Liver (tissue), 3 donors: ENCODE data around the gene C3orf49.

Experiments used
- ATF3 ChIP-seq: IDR thresholded peaks from 2 replicates; pipeline ENCODE4 v1.6.1; 2016; ENCODE audit warnings: antibody characterized with exemption
- CTCF ChIP-seq: fragments of 150-350 bp; IDR thresholded peaks from 2 replicates; pipeline ENCODE4 v1.5.1; 2017; ENCODE audit warnings: improper control_type of control experiment, low read depth, low read length; ENCODE audit not compliant: missing input control
- EGR1 ChIP-seq, 2 donors: IDR thresholded peaks; 2 replicates each; pipeline ENCODE4 v1.6.1; 2016 to 2018; ENCODE audit warnings: antibody characterized with exemption in 2 of 2, low read depth in 2 of 2
- HNF4A ChIP-seq, 2 donors: conservative IDR thresholded peaks; 2 replicates each; pipeline ENCODE4 v1.6.1; 2016; ENCODE audit warnings: antibody characterized with exemption in 2 of 2, mild to moderate bottlenecking in 2 of 2
- HNF4G ChIP-seq: IDR thresholded peaks from 2 replicates; pipeline ENCODE4 v1.6.1; 2016; ENCODE audit warnings: antibody characterized with exemption
- MAX ChIP-seq: IDR thresholded peaks from 2 replicates; pipeline ENCODE4 v1.6.1; 2016; ENCODE audit warnings: antibody characterized with exemption
- RAD21 ChIP-seq, 2 donors: IDR thresholded peaks; 2 replicates each; pipeline ENCODE4 v1.6.1; 2016; ENCODE audit warnings: antibody characterized with exemption in 2 of 2, mild to moderate bottlenecking in 2 of 2
- REST ChIP-seq: IDR thresholded peaks from 2 replicates; pipeline ENCODE4 v1.6.1; 2016; ENCODE audit warnings: antibody characterized with exemption, mild to moderate bottlenecking
- RXRA ChIP-seq, 2 donors: IDR thresholded peaks; 2 replicates each; pipeline ENCODE4 v1.6.1; 2017 to 2018; ENCODE audit warnings: antibody characterized with exemption in 2 of 2, mild to moderate bottlenecking in 1 of 2
- SP1 ChIP-seq: IDR thresholded peaks from 2 replicates; pipeline ENCODE4 v1.6.1; 2018; ENCODE audit warnings: antibody characterized with exemption, mild to moderate bottlenecking
- ZBTB33 ChIP-seq: IDR thresholded peaks from 2 replicates; pipeline ENCODE4 v1.6.1; 2016; ENCODE audit warnings: antibody characterized with exemption
- donor health status: healthy.
- donor health status: healthy.

- TF ChIP-seq CTCF (no peak), RAD21 (IDR thresholded peaks at IDR 0.05) (no peak), HNF4G (no peak), MAX (no peak), EGR1 (IDR thresholded peaks at IDR 0.05; ENCODE audit: low read depth in 2 of 2) (no peak), REST (no peak), SP1 (no peak), ZBTB33 (no peak), ATF3 (no peak), HNF4A (conservative IDR thresholded peaks at IDR 0.05) (no peak), RXRA (IDR thresholded peaks at IDR 0.05) (no peak)
Observed at GRCh38 chr3:63853106-63853505, 34.0 kb downstream of the C3orf49 start.
